RWPE1 (cell line): ENCODE measurements around the gene TMED5.

Experiments used
- CTCF ChIA-PET: fragments of 350-600 bp; sonication (Branson Sonifier 250); formaldehyde crosslinking; extraction: SDS; loops from one replicate; lab custom pipeline; 2021; lab: Yijun Ruan, JAX
- POLR2A ChIA-PET: fragments of 400-600 bp; formaldehyde crosslinking; extraction: SDS; loops from one replicate; lab custom pipeline; 2020; ENCODE audit warnings: antibody characterized with exemption; ENCODE audit not compliant: low non-redundant PET; lab: Yijun Ruan, JAX
- DNase-seq: peaks from one replicate; pipeline ENCODE4 v3.0.0; 2012; ENCODE audit warnings: low spot score
- H3K27ac ChIP-seq: fragments of 450-650 bp; 2 replicates; pipeline ENCODE4 v1.5.1; 2017
- TF ChIP-seq, protein P1 (sequence below): fragments of 450-650 bp; conservative IDR thresholded peaks from 2 replicates; pipeline ENCODE4 v1.5.1; 2017; ENCODE audit warnings: low read depth, mild to moderate bottlenecking

TMED5 gene

DNA sequence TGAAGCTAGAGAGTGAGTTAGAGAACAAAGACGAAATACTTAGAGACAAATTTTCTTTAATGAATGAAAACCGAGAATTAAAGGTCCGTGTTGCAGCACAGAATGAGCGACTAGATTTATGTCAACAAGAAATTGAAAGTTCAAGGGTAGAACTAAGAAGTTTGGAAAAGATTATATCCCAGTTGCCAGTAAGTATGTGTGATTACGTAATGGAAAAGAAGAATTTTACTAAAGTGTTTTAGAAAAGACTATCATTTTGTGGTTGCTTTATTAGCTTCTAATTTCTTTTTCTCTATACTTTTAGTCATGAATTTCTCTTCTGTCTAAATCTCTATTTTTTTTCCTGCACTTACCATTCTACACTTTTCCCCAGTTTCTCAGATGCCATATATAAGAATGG, 27.0 kb upstream of the TMED5 start:
- ChIA-PET POLR2A (no interaction called here), CTCF (no interaction called here)
- DNase-seq: no peak
- TF ChIP-seq, protein P1, sequence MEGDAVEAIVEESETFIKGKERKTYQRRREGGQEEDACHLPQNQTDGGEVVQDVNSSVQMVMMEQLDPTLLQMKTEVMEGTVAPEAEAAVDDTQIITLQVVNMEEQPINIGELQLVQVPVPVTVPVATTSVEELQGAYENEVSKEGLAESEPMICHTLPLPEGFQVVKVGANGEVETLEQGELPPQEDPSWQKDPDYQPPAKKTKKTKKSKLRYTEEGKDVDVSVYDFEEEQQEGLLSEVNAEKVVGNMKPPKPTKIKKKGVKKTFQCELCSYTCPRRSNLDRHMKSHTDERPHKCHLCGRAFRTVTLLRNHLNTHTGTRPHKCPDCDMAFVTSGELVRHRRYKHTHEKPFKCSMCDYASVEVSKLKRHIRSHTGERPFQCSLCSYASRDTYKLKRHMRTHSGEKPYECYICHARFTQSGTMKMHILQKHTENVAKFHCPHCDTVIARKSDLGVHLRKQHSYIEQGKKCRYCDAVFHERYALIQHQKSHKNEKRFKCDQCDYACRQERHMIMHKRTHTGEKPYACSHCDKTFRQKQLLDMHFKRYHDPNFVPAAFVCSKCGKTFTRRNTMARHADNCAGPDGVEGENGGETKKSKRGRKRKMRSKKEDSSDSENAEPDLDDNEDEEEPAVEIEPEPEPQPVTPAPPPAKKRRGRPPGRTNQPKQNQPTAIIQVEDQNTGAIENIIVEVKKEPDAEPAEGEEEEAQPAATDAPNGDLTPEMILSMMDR: no peak
- no peak overlapping the region for H3K27ac ChIP-seq

DNA sequence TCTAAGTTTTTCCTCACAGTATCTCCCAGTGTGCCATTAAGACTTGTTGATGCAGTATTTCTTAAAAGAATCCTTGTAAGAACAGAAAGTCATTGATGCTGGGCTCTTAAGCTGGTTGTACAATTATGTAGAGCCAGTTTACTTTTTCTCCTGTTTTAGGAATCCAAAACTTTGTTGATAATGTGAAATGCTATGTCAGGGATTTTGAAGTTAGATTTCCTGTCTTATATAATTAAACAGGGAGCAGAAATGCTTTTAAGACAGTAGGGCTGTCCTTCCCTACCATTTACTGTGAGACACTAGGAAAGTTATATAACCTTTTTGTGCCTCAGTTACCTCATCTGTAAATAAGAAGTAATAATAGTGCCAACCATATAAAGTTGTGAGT, 26.3 kb upstream of the TMED5 start:
- DNase-seq: no peak
- ChIA-PET POLR2A (no interaction called here), CTCF (no interaction called here)
- TF ChIP-seq, protein P1: no peak
- H3K27ac ChIP-seq: no peak overlapping the region

DNA sequence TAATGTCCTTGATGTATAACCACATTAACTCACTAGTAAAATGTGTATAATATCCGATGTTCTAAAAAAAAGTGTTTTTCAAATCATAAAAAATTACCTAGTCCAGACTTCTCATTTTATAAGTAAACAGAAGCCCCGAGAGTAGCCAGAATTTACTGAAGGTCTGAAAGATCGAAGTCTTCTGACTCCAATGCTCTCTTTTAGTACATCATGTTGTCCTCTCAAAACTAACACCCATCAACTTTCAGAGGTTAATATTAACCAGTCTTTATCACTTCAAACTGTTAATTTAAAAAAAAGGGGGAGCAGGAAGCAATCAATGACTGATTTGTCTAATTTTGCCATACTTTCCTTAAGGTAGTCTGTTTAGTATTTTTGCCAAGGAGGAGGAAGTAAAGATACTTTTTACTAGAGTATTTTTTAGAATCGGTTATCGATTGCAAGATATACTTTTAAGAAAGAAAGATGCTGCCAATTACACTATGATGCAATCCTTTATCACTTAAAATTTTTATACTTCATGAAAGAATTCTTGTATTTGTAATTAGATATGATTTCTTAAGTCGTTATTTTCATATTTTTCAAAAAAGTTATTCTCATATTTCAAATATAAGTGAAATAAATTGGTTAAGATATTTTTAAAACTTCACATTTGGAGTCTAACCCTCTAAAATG, 25.8 kb upstream of the TMED5 start:
- TF ChIP-seq, protein P1: no peak
- ChIA-PET CTCF (no interaction called here), POLR2A (no interaction called here)
- DNase-seq: no peak
- no peak overlapping the region for H3K27ac ChIP-seq

DNA sequence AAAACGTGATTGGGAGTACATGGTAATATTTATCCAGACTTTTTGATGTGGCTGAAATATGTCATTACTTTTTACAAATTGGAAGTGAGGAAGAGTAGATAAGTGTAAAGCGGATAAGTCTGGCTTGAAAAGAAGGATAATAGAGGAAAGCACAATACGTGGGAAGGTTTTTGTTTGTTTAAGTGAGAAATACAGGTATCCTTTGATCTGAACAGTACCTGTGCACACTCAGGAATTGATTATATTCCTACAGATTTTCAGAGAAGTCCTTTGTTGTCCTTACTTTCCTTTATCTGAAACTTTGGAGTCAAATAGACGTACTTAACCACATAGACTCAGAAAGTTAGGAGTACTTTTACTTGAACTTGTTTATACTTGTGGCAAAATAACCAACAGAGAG, 20.5 kb upstream of the TMED5 start:
- TF ChIP-seq, protein P1: no peak
- CTCF ChIA-PET: no interaction called here
- POLR2A ChIA-PET: no interaction called here
- H3K27ac ChIP-seq: no peak overlapping the region
- DNase-seq: no peak

DNA sequence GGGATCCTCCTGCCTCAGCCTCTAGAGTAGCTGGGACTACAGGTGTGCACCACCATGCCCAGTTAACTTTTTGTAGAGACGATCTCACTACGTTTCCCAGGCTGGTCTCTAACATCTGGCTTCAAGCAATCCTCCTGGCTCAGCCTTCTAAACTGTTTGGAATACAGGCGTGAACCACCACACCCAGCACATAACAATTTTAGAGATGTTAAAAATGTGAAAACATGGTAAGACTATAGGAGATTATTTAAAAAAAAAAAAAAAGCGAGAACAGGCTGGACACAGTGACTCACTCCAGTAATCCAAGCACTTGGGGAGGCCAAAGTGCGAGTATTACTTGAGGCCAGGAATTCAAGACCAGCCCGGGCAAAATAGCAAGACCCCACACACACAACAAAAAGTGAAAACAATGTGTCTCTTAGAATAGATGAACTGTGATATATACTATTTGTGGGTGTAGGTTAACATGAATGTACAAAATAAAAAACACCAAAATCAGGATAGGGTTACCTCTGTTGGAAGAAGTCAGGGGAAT, 19.9 kb upstream of the TMED5 start:
- DNase-seq: no peak
- TF ChIP-seq, protein P1: no peak
- no peak overlapping the region for H3K27ac ChIP-seq
- ChIA-PET CTCF (no interaction called here), POLR2A (no interaction called here)

DNA sequence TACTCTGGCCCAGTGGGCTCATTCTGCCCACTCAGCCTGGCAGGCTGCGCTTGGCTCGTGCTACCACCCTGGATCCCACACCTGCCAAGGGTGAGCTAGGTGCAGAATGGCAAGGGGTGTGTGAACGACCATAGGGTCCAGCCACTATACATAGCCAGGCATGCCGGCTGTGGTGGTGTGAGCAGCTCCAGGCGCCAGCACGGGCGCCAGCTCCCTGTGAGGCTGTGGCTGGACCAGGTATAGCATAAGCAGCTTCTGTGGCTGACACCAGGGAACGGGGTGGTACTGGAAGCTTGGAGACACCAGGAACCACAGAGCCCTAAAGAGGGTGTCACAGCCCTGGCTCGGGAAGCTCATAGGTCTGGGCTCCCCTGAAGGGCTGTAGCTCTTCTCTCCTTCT, 18.9 kb upstream of the TMED5 start:
- TF ChIP-seq, protein P1: no peak
- ChIA-PET CTCF (interaction anchor here (0.6 kb wide), 1 partner anchor 10 kb away, joined by 6 read pairs; no protein-coding TSS in a partner anchor), POLR2A (no interaction called here)
- DNase-seq: no peak
- H3K27ac ChIP-seq: no peak overlapping the region
